Endothelial cell of umbilical vein (primary cell): ENCODE measurements around the gene TTC4. TPM values are rescaled to one million over a fixed set of nuclear protein-coding genes. Genes with fewer than 3 reads are reported as not detected.

Source experiments
- BruUV-seq: library from RNA; stranded (reverse); fragments of 400-500 nt; replicated peaks from 2 replicates; lab custom pipeline; 2021; lab: Mats Ljungman, UMichigan
- CTCF ChIA-PET: fragments of 300-600, 350-600 bp; sonication (Branson Sonifier 250); formaldehyde crosslinking; loops from one replicate; lab custom pipeline; 2021; ENCODE audit warnings: antibody characterized with exemption, inconsistent platforms; lab: Charles Lee
- POLR2A ChIA-PET: fragments of 300-600, 350-600 bp; sonication (Branson Sonifier 250); formaldehyde crosslinking; loops from one replicate; lab custom pipeline; 2021; ENCODE audit warnings: antibody characterized with exemption, inconsistent platforms; lab: Charles Lee
- DNase-seq: peaks from one replicate; pipeline ENCODE4 v3.0.0-alpha.2; 2011; ENCODE audit warnings: low read depth, low spot score
- FAIRE-seq: peaks from 2 replicates; lab custom pipeline; 2011; peaks lifted over from hg19 to GRCh38; lab: Jason Lieb, UNC
- H2AFZ ChIP-seq: 2 replicates; pipeline ENCODE4 v1.6.0; 2012; ENCODE audit warnings: low read depth, low read length, control low read depth, inconsistent platforms
- H3K27ac ChIP-seq: 2 replicates; pipeline ENCODE4 v1.5.1; 2011; ENCODE audit warnings: low read depth, mild to moderate bottlenecking, control low read depth, low read length, moderate library complexity; ENCODE audit not compliant: insufficient read depth
- H3K27me3 ChIP-seq, 2 experiments: 2 replicates each; pipeline versions ENCODE4 v1.6.0 to v1.6.1; 2011; ENCODE audit warnings: low read length in 2 of 2, mixed read lengths in 1 of 2; ENCODE audit not compliant: control insufficient read depth in 2 of 2, insufficient read depth in 2 of 2
- H3K36me3 ChIP-seq, 2 experiments: 2 replicates in 1 of 2; 3 replicates in 1 of 2; pipeline ENCODE4 v1.5.1; 2011; ENCODE audit warnings: low read length in 2 of 2, mild to moderate bottlenecking in 1 of 2, moderate library complexity in 1 of 2; ENCODE audit not compliant: control insufficient read depth in 2 of 2, insufficient read depth in 2 of 2; ENCODE audit errors: extremely low read depth in 1 of 2
- H3K4me1 ChIP-seq: 3 replicates; pipeline ENCODE4 v1.5.1; 2011; ENCODE audit warnings: mild to moderate bottlenecking, low read length; ENCODE audit not compliant: control insufficient read depth, insufficient read depth; ENCODE audit errors: extremely low read depth
- H3K4me2 ChIP-seq: 2 replicates; pipeline ENCODE4 v1.6.1; 2011; ENCODE audit warnings: low read length, control low read depth, mixed read lengths; ENCODE audit not compliant: insufficient read depth
- H3K4me3 ChIP-seq, 3 experiments: fragments of 200-600 bp in 1 of 3; sonication (generic), shearing (Covaris generic) in 1 of 3; replicated peaks in 1 of 3; 2 replicates each; pipeline ENCODE4 v1.5.1; 2011 to 2016; ENCODE audit warnings: control low read depth in 3 of 3, low read length in 3 of 3, mild to moderate bottlenecking in 2 of 3, inconsistent platforms in 1 of 3, low read depth in 1 of 3, moderate library complexity in 1 of 3; ENCODE audit not compliant: insufficient read depth in 1 of 3
- H3K79me2 ChIP-seq: 2 replicates; pipeline ENCODE4 v1.6.0; 2012; ENCODE audit warnings: low read length, inconsistent platforms; ENCODE audit not compliant: control insufficient read depth, insufficient read depth
- H3K9ac ChIP-seq: replicated peaks from 2 replicates; pipeline ENCODE3; 2011; ENCODE audit warnings: low read length, control low read depth; ENCODE audit not compliant: insufficient read depth; ENCODE audit errors: extremely low read depth
- H3K9me1 ChIP-seq: replicated peaks from 3 replicates; pipeline ENCODE4 v1.6.0; 2011; ENCODE audit warnings: mild to moderate bottlenecking, low read length; ENCODE audit not compliant: control insufficient read depth, insufficient read depth; ENCODE audit errors: extremely low read depth
- H3K9me3 ChIP-seq: replicated peaks from 2 replicates; pipeline ENCODE4 v1.5.1; 2012; ENCODE audit warnings: low read length, inconsistent platforms; ENCODE audit not compliant: control insufficient read depth, insufficient read depth
- H4K20me1 ChIP-seq: replicated peaks from 2 replicates; pipeline ENCODE3; 2011; ENCODE audit warnings: mild to moderate bottlenecking, low read length; ENCODE audit not compliant: control insufficient read depth, insufficient read depth; ENCODE audit errors: extremely low read depth
- EZH2 ChIP-seq: IDR thresholded peaks from 2 replicates; pipeline ENCODE4 v1.6.1; 2012; ENCODE audit warnings: borderline replicate concordance, low read depth, mild to moderate bottlenecking, moderate library complexity, low read length, inconsistent platforms; ENCODE audit not compliant: severe bottlenecking
- FOS ChIP-seq: IDR thresholded peaks from 2 replicates; pipeline ENCODE4 v1.6.1; 2011; ENCODE audit warnings: mild to moderate bottlenecking, low read length, moderate library complexity, borderline replicate concordance; ENCODE audit not compliant: insufficient read depth
- GATA2 ChIP-seq: IDR thresholded peaks from 2 replicates; pipeline ENCODE4 v1.7.0; 2011; ENCODE audit warnings: low read depth, mild to moderate bottlenecking, moderate library complexity, mixed read lengths, low read length; ENCODE audit not compliant: insufficient read length, insufficient read depth
- JUN ChIP-seq: IDR thresholded peaks from 2 replicates; pipeline ENCODE4 v1.6.1; 2011; ENCODE audit warnings: borderline replicate concordance, low read depth; ENCODE audit not compliant: insufficient read length, insufficient read depth
- MAX ChIP-seq: IDR thresholded peaks from 2 replicates; pipeline ENCODE4 v1.6.1; 2011; ENCODE audit not compliant: insufficient read depth, insufficient read length
- MYC ChIP-seq: IDR thresholded peaks from one replicate; pipeline ENCODE4 v1.6.1; 2011; ENCODE audit warnings: mild to moderate bottlenecking, low read depth, low read length
- POLR2A ChIP-seq: IDR thresholded peaks from 2 replicates; pipeline ENCODE4 v1.6.1; 2012; ENCODE audit warnings: low read depth, mild to moderate bottlenecking, control low read depth, low read length
- POLR2AphosphoS5 ChIP-seq: IDR thresholded peaks from 2 replicates; pipeline ENCODE4 v1.6.1; 2012; ENCODE audit warnings: low read depth, mild to moderate bottlenecking, control low read depth, low read length, moderate library complexity; ENCODE audit not compliant: insufficient read depth
- dilution Hi-C: fragments of 300-500 bp; cut with MboI; formaldehyde crosslinking; loops from one replicate; pipeline ENCODE4 v1.15.0; 2019; ENCODE audit warnings: low sequenced_read_pairs; ENCODE audit not compliant: extremely low pct_ligation_motif_present
- intact Hi-C: fragments of 100-400 bp; cut with micrococcal nuclease; formaldehyde crosslinking; loops from one replicate; pipeline ENCODE4 v1.10.0; 2022
- polyA plus RNA-seq, 4 experiments: library from polyadenylated mRNA; depleted of rRNA in 3 of 4; stranded (reverse) in 3 of 4; unstranded in 1 of 4; fragments of >200 nt; gene quantifications; 2 replicates each; pipeline versions ENCODE4 v1.2.1 to v1.2.3, GENCODE V29; 2011 to 2012; ENCODE audit warnings: missing spikeins in 1 of 4
- total RNA-seq: library from RNA; stranded (reverse); gene quantifications from 2 replicates; pipeline ENCODE4 v1.2.3, GENCODE V29; 2021
- TF ChIP-seq, protein P1 (sequence below), 2 donors: IDR thresholded peaks; 1 replicate in 1 of 2; 2 replicates in 1 of 2; pipeline ENCODE4 v1.5.1; 2011; ENCODE audit warnings: low read length in 2 of 2, mild to moderate bottlenecking in 2 of 2, moderate library complexity in 2 of 2, control low read depth in 1 of 2, inconsistent platforms in 1 of 2, low read depth in 1 of 2; ENCODE audit not compliant: insufficient read depth in 1 of 2; ENCODE audit errors: extremely low read depth in 1 of 2

TTC4 gene
- total and polyA plus RNA-seq, 2 donors (not counting 3 experiments of a cell fraction or from before 2014, with no cell fraction given): 19.2 to 28.8 TPM

DNA sequence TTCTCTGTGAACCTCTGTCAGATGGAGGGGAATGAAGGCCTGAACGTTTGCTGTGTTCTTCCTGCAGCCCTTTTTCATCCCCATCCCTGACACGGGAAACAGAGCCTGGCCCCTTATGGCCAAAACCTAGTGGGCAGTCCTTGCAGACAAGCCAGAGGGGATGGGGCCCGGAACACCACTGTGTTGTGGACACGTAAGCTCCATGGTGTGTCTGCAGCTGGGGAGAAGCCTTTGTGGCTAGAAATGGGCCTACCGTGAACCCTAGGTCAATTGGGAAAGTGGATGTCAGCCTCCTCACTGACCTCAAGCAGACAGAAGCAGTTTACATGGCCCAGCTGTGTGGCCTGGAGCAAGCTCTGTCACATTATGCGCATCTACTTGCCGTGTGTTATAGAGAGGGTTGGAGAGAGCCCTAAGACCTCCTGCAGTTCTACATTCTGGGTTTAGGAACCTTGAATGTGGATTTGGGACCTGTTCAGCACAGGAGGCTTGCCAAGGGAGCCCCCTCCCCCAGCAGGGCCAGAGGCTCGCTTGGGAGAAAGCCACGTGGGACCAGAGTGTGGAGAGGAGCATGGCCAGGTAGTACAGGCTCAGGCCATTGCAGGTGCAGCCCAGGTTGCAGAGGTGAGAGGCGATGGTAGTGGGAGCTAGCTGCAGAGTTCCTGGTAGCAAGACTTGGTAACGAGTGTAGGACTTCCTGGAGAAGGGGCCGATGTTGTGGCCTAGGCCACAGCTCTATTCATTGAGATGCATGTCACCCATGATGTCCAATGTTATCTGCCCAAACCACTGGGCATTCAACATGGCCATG lies 28.0 kb downstream of the TTC4 start:
- no peak overlapping the region for H3K9ac ChIP-seq
- DNase-seq (no peak), FAIRE-seq (no peak)
- H3K9me3 ChIP-seq: no peaks in the 10 kb centered on the region
- no peak overlapping the region for H3K4me2 ChIP-seq
- no peak for TF ChIP-seq GATA2
- no peak for TF ChIP-seq FOS
- no peak for TF ChIP-seq JUN
- no peak for TF ChIP-seq POLR2AphosphoS5
- TF ChIP-seq, protein P1, sequence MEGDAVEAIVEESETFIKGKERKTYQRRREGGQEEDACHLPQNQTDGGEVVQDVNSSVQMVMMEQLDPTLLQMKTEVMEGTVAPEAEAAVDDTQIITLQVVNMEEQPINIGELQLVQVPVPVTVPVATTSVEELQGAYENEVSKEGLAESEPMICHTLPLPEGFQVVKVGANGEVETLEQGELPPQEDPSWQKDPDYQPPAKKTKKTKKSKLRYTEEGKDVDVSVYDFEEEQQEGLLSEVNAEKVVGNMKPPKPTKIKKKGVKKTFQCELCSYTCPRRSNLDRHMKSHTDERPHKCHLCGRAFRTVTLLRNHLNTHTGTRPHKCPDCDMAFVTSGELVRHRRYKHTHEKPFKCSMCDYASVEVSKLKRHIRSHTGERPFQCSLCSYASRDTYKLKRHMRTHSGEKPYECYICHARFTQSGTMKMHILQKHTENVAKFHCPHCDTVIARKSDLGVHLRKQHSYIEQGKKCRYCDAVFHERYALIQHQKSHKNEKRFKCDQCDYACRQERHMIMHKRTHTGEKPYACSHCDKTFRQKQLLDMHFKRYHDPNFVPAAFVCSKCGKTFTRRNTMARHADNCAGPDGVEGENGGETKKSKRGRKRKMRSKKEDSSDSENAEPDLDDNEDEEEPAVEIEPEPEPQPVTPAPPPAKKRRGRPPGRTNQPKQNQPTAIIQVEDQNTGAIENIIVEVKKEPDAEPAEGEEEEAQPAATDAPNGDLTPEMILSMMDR (IDR thresholded peaks at IDR 0.05; ENCODE audit: extremely low read depth in 1 of 2, insufficient read depth in 1 of 2, low read depth in 1 of 2, low read length in 2 of 2): no peak
- TF ChIP-seq POLR2A: no peak
- no peak for TF ChIP-seq EZH2
- no peak for TF ChIP-seq MYC
- TF ChIP-seq MAX: no peak
- H3K9me1 ChIP-seq: no peaks in the 10 kb centered on the region
- H3K4me1 ChIP-seq: no peaks in the 10 kb centered on the region
- H3K4me3 ChIP-seq: no peak overlapping the region
- no peaks in the 10 kb centered on the region for H3K79me2 ChIP-seq
- H3K36me3 ChIP-seq: peaks cover 4 to 23% of the 10 kb centered on the region in 2 experiments
- CTCF ChIA-PET: interaction anchor here (1.4 kb wide), 2 partner anchors 9 to 13 kb away, joined by 4 to 5 read pairs; no protein-coding TSS in a partner anchor
- H2AFZ ChIP-seq: no peak overlapping the region
- no peaks in the 10 kb centered on the region for H4K20me1 ChIP-seq
- BruUV-seq: no TSS peak
- intact Hi-C loops: no loop called here
- no peak overlapping the region for H3K27ac ChIP-seq
- POLR2A ChIA-PET: no interaction called here
- no peaks in the 10 kb centered on the region for H3K27me3 ChIP-seq
- dilution Hi-C loops: no loop called here
